Heart left ventricle (tissue), 16 donors: ENCODE measurements around the gene ARRB1. TPM values are rescaled to one million over a fixed set of nuclear protein-coding genes. Genes with fewer than 3 reads are reported as not detected.

ENCODE experiments used
- ATAC-seq, 4 donors: fragments of 200-7000 bp; cut with Tn5 transposase; one replicate each; pipeline ENCODE4 v1.9.1; 2020 to 2022; ENCODE audit warnings: moderate library complexity in 4 of 4, mild to moderate bottlenecking in 3 of 4, moderate number of reproducible peaks in 1 of 4
- DNase-seq, 5 donors: peaks; one replicate each; pipeline ENCODE4 v3.0.0-alpha.2; 2020
- H3K27ac ChIP-seq, 12 donors: fragments of 200-600 bp; sonication (generic) in 4 of 12; one replicate each; pipeline versions ENCODE4 v1.5.0 to v1.8.0; 2016 to 2022; ENCODE audit warnings: mild to moderate bottlenecking in 2 of 12
- H3K27me3 ChIP-seq, 9 donors: fragments of 200-600 bp; sonication (generic) in 2 of 9; one replicate each; pipeline versions ENCODE4 v1.5.1 to v1.8.0; 2016 to 2022; ENCODE audit warnings: mild to moderate bottlenecking in 3 of 9
- H3K36me3 ChIP-seq, 9 donors: fragments of 200-600 bp; sonication (generic) in 2 of 9; one replicate each; pipeline versions ENCODE4 v1.5.0 to v1.8.0; 2018 to 2022; ENCODE audit warnings: mild to moderate bottlenecking in 2 of 9
- H3K4me1 ChIP-seq, 12 donors: fragments of 200-600 bp; sonication (generic) in 4 of 12; one replicate each; pipeline versions ENCODE4 v1.5.0 to v1.8.0; 2016 to 2022; ENCODE audit warnings: mild to moderate bottlenecking in 3 of 12
- H3K4me3 ChIP-seq, 12 donors: fragments of 200-600 bp; sonication (generic) in 4 of 12; one replicate each; pipeline versions ENCODE4 v1.5.0 to v1.8.0; 2017 to 2022; ENCODE audit warnings: mild to moderate bottlenecking in 9 of 12, moderate library complexity in 4 of 12
- H3K9me3 ChIP-seq, 12 donors: fragments of 200-600 bp; sonication (generic) in 4 of 12; one replicate each; pipeline versions ENCODE4 v1.5.0 to v1.8.0; 2016 to 2022; ENCODE audit warnings: mild to moderate bottlenecking in 1 of 12
- CTCF ChIP-seq, 12 donors: fragments of 200-600 bp; sonication (generic) in 4 of 12; IDR thresholded peaks; one replicate each; pipeline versions ENCODE4 v1.5.0 to v1.8.0; 2018 to 2022; ENCODE audit warnings: antibody characterized with exemption in 12 of 12, mild to moderate bottlenecking in 5 of 12
- POLR2A ChIP-seq, 2 donors: fragments of 450-650 bp; IDR thresholded peaks; one replicate each; pipeline ENCODE4 v1.6.1; 2017; ENCODE audit warnings: antibody characterized with exemption in 2 of 2, mild to moderate bottlenecking in 2 of 2, moderate library complexity in 2 of 2
- WGBS, 4 donors: extraction: QIAGEN DNeasy Blood & Tissue Kit in 2 of 4; methylation state at CpG; one replicate each; pipeline versions ENCODE4 v1.1.5 to v1.1.7; 2013 to 2018; 5-methylcytosine and 5-hydroxymethylcytosine counted together
- intact Hi-C, 10 donors: fragments of 100-400 bp; cut with DNase I; formaldehyde crosslinking; loops; one replicate each; pipeline versions ENCODE4 v1.11.1 to v1.14.2; 2022
- polyA plus RNA-seq, 2 donors: library from polyadenylated mRNA; stranded (reverse); fragments of 200-250 nt; gene quantifications; one replicate each; pipeline ENCODE4 v1.2.3, GENCODE V29; 2013
- total RNA-seq, 9 donors: library from RNA; depleted of rRNA in 2 of 9; stranded (reverse); fragments of >200 nt in 2 of 9; fragmentation: NEBNext Ultra II Directional in 3 of 9; extraction: Animal tissue kit (Norgen Biotek cat#: 25700) in 3 of 9; gene quantifications; one replicate each; pipeline versions ENCODE4 v1.1.0 to v1.2.4, GENCODE V29; 2016 to 2023
- donor health status: ischemic (EF 13 %, LVEDD 7.1; RV severe dilation, severe dysfunction).
- donor health status: healthy with polysubstance abuse.
- donor health status: DM: no; HTN: yes; CAD: no.
- donor health status: DM: no; HTN: no; CAD: no.
- donor health status: ischemic (EF 25% LVEDD 6.9; RV normal size, moderate dysfunction).
- donor health status: ischemic (EF 25% LVEDD 5.7; RV mildly dilated, moderate dysfunction).
- donor health status: healthy.
- donor health status: DM: yes; HTN: yes; CAD: no.
- donor health status: ischemic (EF 35%, LVEDD 5.7; RV mildly dilated, moderate dysfunction).
- donor health status: nonischemic (EF 11% LVEDD 7.7; RV severe dilation, severe dysfunction).
- donor health status: DM: yes; HTN: yes; CAD: no.
- donor health status: PGD.
- donor health status: ischemic (EF 29% LVEDD 5.4; RV normal size, mild dysfunction).
- donor health status: nonischemic (EF 23%, LVEDD 6.1; RV moderate dilation, normal function).

ARRB1 gene
- total and polyA plus RNA-seq, 11 donors, result 7.9 to 58.9 (median 25.4) TPM

- ATAC-seq (no peak), DNase-seq (no peak)
- TF ChIP-seq POLR2A (IDR thresholded peaks at IDR 0.05), result no peak
- TF ChIP-seq CTCF (IDR thresholded peaks at IDR 0.05), result no peak
- peaks cover 19 to 47% (median 31%) of the 10 kb centered on the region in 9 donors for H3K27me3 ChIP-seq
- no peak overlapping the region for H3K27ac ChIP-seq
- peaks cover 0 to 21% (median 5%) of the 10 kb centered on the region in 12 donors for H3K4me1 ChIP-seq
- WGBS, 4 donors, result 78 to 85% (median 82%) methylated on average over 8 to 9 of the region's 9 CpGs
- H3K9me3 ChIP-seq, result no peaks in the 10 kb centered on the region
- intact Hi-C loops, result no loop called here
- H3K36me3 ChIP-seq, result no peaks in the 10 kb centered on the region
- no peak overlapping the region for H3K4me3 ChIP-seq
Observed at GRCh38 chr11:75238595-75239440, 112.6 kb downstream of the ARRB1 start.

DNA sequence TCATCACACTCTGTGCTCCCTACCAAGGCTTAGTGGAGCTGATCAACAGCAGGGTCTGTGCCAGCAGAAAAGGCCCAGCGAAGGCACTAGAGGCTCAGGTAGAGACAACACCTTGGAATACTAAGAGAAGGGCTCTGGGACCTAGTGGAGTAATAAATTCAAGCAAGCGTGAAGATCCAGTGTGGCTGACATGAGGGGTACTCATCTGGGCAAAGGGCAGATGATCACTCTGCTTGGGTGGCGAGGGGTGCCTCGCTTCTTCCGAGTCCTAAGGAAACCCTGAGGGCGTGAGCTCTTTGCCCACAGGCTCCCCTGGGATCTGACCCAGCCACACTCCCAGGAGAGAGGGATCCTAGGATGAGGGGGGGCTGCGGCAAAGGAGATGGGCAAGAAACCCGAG is 114.4 kb downstream of the ARRB1 start:
- Histone ChIP-seq H3K36me3 (no peaks in the 10 kb centered on the region), H3K27me3 (peaks cover 8 to 31% (median 17%) of the 10 kb centered on the region in 9 donors), H3K4me1 (peaks cover 0 to 19% (median 5%) of the 10 kb centered on the region in 12 donors), H3K9me3 (no peaks in the 10 kb centered on the region), H3K4me3 (no peak overlapping the region), H3K27ac (no peak overlapping the region)
- no peak for ATAC-seq
- TF ChIP-seq CTCF (IDR thresholded peaks at IDR 0.05) (no peak), POLR2A (IDR thresholded peaks at IDR 0.05) (no peak)
- DNase-seq, result no peak
- intact Hi-C loops, result no loop called here
- WGBS, 4 donors, result 79 to 86% (median 83%) methylated on average over 8 of the region's 8 CpGs

- no peak for DNase-seq
- Histone ChIP-seq H3K27ac (no peak overlapping the region), H3K27me3 (peaks cover 8 to 28% (median 13%) of the 10 kb centered on the region in 9 donors), H3K4me3 (no peak overlapping the region), H3K36me3 (no peaks in the 10 kb centered on the region), H3K9me3 (no peaks in the 10 kb centered on the region), H3K4me1 (peaks cover 0 to 11% (median 5%) of the 10 kb centered on the region in 12 donors)
- intact Hi-C loops, result no loop called here
- TF ChIP-seq CTCF (IDR thresholded peaks at IDR 0.05) (no peak), POLR2A (IDR thresholded peaks at IDR 0.05) (no peak)
- no peak for ATAC-seq
- 35 to 44% (median 42%) methylated on average over 8 of the region's 8 CpGs for WGBS, 4 donors
Observed at GRCh38 chr11:75236062-75236461, 115.4 kb downstream of the ARRB1 start.

DNA sequence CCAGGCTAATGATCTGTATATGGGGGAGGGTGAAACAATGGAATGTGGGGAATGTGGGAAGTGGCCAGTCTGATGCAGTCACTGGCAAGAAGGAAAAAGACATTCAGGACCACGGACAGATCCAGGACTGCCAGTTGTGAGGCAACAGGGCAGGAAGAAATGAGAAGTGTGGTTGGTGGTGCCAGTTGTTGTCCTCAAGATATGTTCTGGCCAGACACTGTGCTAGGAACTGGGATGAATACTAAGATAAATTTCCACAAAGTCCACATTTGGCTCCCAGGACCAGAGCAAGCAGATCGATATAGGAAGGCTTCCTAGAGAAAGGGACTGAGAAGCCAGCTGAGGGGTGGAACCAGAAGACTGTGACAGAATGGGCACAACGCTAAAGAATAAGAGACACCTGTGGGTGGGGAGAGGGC is 117.7 kb downstream of the ARRB1 start:
- no peak for TF ChIP-seq POLR2A (IDR thresholded peaks at IDR 0.05)
- no peak for TF ChIP-seq CTCF (IDR thresholded peaks at IDR 0.05)
- ATAC-seq, result no peak
- WGBS, 4 donors, result 36 to 53% (median 48%) methylated on average over 3 of the region's 3 CpGs

More for the DNA sequence above, 117.7 kb downstream of the ARRB1 start:
- Histone ChIP-seq H3K36me3 (no peaks in the 10 kb centered on the region), H3K27me3 (peaks cover 0 to 18% (median 0%) of the 10 kb centered on the region in 9 donors), H3K27ac (no peak overlapping the region), H3K4me1 (no peaks in the 10 kb centered on the region), H3K4me3 (no peak overlapping the region), H3K9me3 (no peaks in the 10 kb centered on the region)
- intact Hi-C loops, result no loop called here
- DNase-seq, result peak in 1 of 5 donors; percentile 32
